ENCODE results near the gene LRRC61. TPM values are rescaled to one million over a fixed set of nuclear protein-coding genes. Genes with fewer than 3 reads are reported as not detected.

Gene LRRC61
- total and polyA plus RNA-seq, 2 of the 13 experiments (the other 11 are each of a cell fraction or from before 2014, with no cell fraction given) = 33.0 to 34.8 TPM

GRCh38 chr7:150383710-150384397, 60.7 kb downstream of the LRRC61 start (continued):
- TF ChIP-seq HMGXB3 (CRISPR knock-in tag; IDR thresholded peaks at IDR 0.05; ENCODE audit: borderline replicate concordance) (peak; percentile 26; the same call in 1 of the 2 replicates), ZNF740 (CRISPR knock-in tag; IDR thresholded peaks at IDR 0.05) (0 out of 2 replicates have a peak, but pooled peaks have one; percentile 24), ZNF343 (CRISPR knock-in tag; IDR thresholded peaks at IDR 0.05) (no peak), ZFY (CRISPR knock-in tag; IDR thresholded peaks at IDR 0.05) (peak; percentile 92), RERE (CRISPR knock-in tag; IDR thresholded peaks at IDR 0.05; ENCODE audit: low read depth) (peak; percentile 51; the same call in 1 of the 2 replicates), MED13 (CRISPR knock-in tag; IDR thresholded peaks at IDR 0.05) (0 out of 2 replicates have a peak, but pooled peaks have one; percentile 44), ZNF790 (CRISPR knock-in tag; IDR thresholded peaks at IDR 0.05; ENCODE audit: borderline replicate concordance) (no peak), ZNF703 (CRISPR knock-in tag; IDR thresholded peaks at IDR 0.05; ENCODE audit: borderline replicate concordance) (no peak), SP5 (CRISPR knock-in tag; IDR thresholded peaks at IDR 0.05; ENCODE audit: borderline replicate concordance, low read depth) (peak; percentile 90), POGK (CRISPR knock-in tag; conservative IDR thresholded peaks at IDR 0.05) (peak; percentile 78; the same call in 1 of the 2 replicates), ZNF552 (CRISPR knock-in tag; IDR thresholded peaks at IDR 0.05; ENCODE audit: borderline replicate concordance) (no peak), ZMAT5 (CRISPR knock-in tag; IDR thresholded peaks at IDR 0.05; ENCODE audit: borderline replicate concordance, low read depth) (no peak), HDAC1 (CRISPR knock-in tag; IDR thresholded peaks at IDR 0.05) (peak; percentile 87; the same call in 1 of the 2 replicates)

Measured in HepG2 (cell line).